ENCODE measurements around the gene TENT5A.

GRCh38 chr6:81763968-81764367 is 11.5 kb upstream of the TENT5A start:
- no peak for TF ChIP-seq CTCF (IDR thresholded peaks at IDR 0.05)
- TF ChIP-seq POLR2A (IDR thresholded peaks at IDR 0.05): no peak

Data from lower leg skin (tissue), 3 donors.